HFFc6 (cell line): ENCODE data around the gene IL1F10. TPM values are rescaled to one million over a fixed set of nuclear protein-coding genes. Genes with fewer than 3 reads are reported as not detected.

Experiments
- DNase-seq: peaks from one replicate; pipeline ENCODE4 v3.0.0-alpha.2; 2018
- H3K27ac Mint-ChIP-seq: 2 replicates; pipeline ENCODE4 v1.8.0; 2020; ENCODE audit warnings: mild to moderate bottlenecking, mixed read lengths
- H3K27me3 Mint-ChIP-seq: 2 replicates; pipeline ENCODE4 v1.8.0; 2021; ENCODE audit warnings: mild to moderate bottlenecking, moderate library complexity, mixed read lengths; ENCODE audit not compliant: insufficient read depth
- H3K36me3 Mint-ChIP-seq: 2 replicates; pipeline ENCODE4 v1.8.0; 2021; ENCODE audit warnings: low read depth, mixed read lengths
- H3K4me1 Mint-ChIP-seq: 2 replicates; pipeline ENCODE4 v1.8.0; 2020; ENCODE audit warnings: low read depth, mixed read lengths
- H3K4me3 Mint-ChIP-seq: 2 replicates; pipeline ENCODE4 v1.8.0; 2020; ENCODE audit warnings: mild to moderate bottlenecking, moderate library complexity, mixed read lengths
- H3K9me3 Mint-ChIP-seq: 2 replicates; pipeline ENCODE4 v1.8.0; 2020; ENCODE audit warnings: mild to moderate bottlenecking, mixed read lengths
- total RNA-seq, 6 experiments: library from RNA; stranded (reverse); fragmentation: NEBNext Ultra II Directional; extraction: Animal tissue kit (Norgen Biotek cat#: 25700); gene quantifications; 2 replicates in 1 of 6; 3 replicates in 5 of 6; pipeline ENCODE4 v1.2.3, GENCODE V29; 2021
- TF ChIP-seq, protein P1 (sequence below): fragments of 200-600 bp; sonication (generic); IDR thresholded peaks from 2 replicates; pipeline ENCODE4 v1.5.0; 2021; ENCODE audit warnings: antibody characterized with exemption, mild to moderate bottlenecking

The IL1F10 gene
- total RNA-seq, 6 experiments from 2014 or later, result not detected

DNA sequence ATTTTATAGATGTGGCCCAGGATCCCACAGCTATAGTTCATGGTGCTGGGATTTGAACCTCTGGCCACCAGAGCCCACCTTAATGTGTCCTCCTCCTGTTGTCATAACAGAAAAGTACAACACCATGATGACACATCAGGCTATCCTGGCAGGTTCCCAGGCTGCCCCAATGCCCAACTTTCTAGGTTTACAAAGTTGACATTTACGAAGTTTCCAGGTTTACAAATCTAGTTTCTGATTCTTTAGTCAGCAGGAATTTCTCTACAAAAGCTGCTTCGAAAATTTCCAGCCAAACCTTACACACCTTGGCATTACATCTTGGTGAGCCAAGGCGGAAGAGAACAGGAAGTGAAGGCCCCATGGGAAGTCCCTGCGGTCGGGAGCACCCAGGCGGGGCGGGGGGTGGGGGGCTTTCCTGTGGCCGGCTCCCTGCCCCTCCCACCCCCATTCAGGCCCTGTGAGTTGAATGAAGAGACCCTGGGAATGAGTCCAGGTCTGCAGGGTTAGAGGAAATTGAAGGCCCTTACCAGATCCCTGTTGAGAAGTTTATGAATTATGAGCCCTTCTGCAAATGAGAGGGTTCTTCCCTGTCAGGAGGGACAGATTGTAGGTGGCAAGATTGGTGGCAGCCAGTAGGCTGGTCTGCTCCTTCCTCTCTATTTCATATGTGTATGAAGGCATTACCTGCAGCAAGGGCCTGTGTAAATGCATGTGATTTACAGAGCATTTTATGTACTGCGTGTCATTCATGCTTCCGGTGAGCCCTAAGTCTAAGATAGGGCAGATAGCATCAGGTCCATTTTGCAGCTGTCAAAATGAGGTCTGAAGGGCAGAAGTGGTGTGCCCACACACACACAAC lies 48.6 kb downstream of the IL1F10 start:
- TF ChIP-seq, protein P1, sequence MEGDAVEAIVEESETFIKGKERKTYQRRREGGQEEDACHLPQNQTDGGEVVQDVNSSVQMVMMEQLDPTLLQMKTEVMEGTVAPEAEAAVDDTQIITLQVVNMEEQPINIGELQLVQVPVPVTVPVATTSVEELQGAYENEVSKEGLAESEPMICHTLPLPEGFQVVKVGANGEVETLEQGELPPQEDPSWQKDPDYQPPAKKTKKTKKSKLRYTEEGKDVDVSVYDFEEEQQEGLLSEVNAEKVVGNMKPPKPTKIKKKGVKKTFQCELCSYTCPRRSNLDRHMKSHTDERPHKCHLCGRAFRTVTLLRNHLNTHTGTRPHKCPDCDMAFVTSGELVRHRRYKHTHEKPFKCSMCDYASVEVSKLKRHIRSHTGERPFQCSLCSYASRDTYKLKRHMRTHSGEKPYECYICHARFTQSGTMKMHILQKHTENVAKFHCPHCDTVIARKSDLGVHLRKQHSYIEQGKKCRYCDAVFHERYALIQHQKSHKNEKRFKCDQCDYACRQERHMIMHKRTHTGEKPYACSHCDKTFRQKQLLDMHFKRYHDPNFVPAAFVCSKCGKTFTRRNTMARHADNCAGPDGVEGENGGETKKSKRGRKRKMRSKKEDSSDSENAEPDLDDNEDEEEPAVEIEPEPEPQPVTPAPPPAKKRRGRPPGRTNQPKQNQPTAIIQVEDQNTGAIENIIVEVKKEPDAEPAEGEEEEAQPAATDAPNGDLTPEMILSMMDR, result no peak
- DNase-seq, result no peak
- Mint-ChIP-seq H3K9me3 (no peaks in the 10 kb centered on the region), H3K4me3 (no peak overlapping the region), H3K4me1 (peaks cover 12% of the 10 kb centered on the region), H3K36me3 (no peaks in the 10 kb centered on the region), H3K27me3 (peaks cover 12% of the 10 kb centered on the region), H3K27ac (0 out of 2 replicates have a peak overlapping the region, but pooled peaks have one; percentile 25)

DNA sequence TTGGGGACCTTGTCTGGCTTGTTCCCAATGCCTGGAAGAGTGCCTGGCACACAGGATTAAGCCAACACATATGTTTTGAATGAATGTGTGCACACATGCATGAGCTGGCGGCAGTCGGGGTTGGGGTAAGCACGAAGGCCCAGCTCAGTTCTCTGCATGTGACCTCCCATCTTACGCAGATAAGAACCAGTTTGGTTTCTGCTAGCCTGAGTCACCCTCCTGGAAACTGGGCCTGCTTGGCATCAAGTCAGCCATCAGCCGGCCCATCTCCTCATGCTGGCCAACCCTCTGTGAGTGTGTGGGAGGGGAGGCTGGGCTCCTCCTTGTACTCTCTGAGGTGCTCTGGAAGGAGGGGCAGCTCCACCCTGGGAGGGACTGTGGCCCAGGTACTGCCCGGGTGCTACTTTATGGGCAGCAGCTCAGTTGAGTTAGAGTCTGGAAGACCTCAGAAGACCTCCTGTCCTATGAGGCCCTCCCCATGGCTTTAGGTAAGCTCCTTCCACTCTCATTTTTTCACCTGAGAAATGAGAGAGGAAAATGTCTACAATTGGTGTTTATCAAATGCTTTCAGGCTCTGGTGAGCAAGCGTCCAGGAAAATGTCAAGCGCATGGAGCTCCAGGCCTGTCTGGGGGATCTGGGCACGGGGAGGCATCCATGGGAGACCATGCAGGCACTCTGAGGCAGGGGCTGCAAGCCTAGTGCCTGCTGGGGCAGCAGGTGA lies 49.9 kb downstream of the IL1F10 start:
- peak overlapping the region; percentile 65 for H3K27ac Mint-ChIP-seq
- TF ChIP-seq, protein P1, result no peak
- peaks cover 5% of the 10 kb centered on the region for H3K27me3 Mint-ChIP-seq
- H3K9me3 Mint-ChIP-seq, result no peaks in the 10 kb centered on the region
- no peak overlapping the region for H3K4me3 Mint-ChIP-seq
- no peaks in the 10 kb centered on the region for H3K36me3 Mint-ChIP-seq
- H3K4me1 Mint-ChIP-seq, result peaks cover 12% of the 10 kb centered on the region
- DNase-seq, result peak; percentile 91

DNA sequence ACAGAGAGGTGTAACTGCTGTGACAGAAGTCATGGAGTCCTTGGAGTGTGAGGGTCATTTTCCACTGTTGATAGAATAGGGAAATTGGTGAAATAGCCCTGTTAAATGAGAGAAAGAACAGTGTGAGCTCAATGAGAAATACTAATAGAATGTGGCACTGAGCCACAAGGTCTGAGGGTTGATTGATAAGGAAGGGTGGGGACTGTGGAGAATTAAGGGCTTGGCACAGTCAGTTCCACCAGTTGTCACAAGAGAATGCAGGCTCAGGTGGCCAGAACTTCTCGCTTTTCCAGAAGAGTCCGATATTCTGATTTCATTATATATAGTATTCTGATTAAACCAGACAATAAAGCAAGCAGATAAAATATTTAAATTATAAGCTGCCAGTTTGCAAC lies 50.5 kb downstream of the IL1F10 start:
- Mint-ChIP-seq H3K36me3 (no peaks in the 10 kb centered on the region), H3K4me1 (peaks cover 12% of the 10 kb centered on the region), H3K9me3 (no peaks in the 10 kb centered on the region), H3K27me3 (peaks cover 5% of the 10 kb centered on the region), H3K4me3 (no peak overlapping the region), H3K27ac (no peak overlapping the region)
- TF ChIP-seq, protein P1, result no peak
- no peak for DNase-seq

DNA sequence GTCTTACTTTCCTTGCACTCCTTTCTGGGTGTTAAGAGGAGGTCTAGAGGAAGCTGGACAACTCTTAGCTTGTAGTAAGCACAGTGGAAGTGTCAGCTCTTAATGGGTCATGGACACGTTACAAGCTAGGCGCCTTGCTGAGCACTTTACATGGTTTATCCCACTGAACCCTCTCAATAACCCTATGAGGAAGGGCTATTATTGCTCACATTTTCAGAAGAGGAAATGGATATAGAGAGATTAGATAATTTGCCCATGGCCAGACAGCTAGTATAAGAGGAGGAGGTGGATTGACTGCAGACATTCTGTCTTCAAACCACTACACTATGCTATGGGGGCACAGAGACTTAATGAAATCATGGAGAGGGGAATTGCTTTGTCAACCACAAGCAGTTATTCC lies 51.3 kb downstream of the IL1F10 start:
- H3K27me3 Mint-ChIP-seq, result peaks cover 8% of the 10 kb centered on the region
- H3K36me3 Mint-ChIP-seq, result no peaks in the 10 kb centered on the region
- TF ChIP-seq, protein P1, result no peak
- no peak for DNase-seq
- no peak overlapping the region for H3K4me3 Mint-ChIP-seq
- H3K4me1 Mint-ChIP-seq, result peaks cover 16% of the 10 kb centered on the region
- H3K9me3 Mint-ChIP-seq, result no peaks in the 10 kb centered on the region
- no peak overlapping the region for H3K27ac Mint-ChIP-seq

DNA sequence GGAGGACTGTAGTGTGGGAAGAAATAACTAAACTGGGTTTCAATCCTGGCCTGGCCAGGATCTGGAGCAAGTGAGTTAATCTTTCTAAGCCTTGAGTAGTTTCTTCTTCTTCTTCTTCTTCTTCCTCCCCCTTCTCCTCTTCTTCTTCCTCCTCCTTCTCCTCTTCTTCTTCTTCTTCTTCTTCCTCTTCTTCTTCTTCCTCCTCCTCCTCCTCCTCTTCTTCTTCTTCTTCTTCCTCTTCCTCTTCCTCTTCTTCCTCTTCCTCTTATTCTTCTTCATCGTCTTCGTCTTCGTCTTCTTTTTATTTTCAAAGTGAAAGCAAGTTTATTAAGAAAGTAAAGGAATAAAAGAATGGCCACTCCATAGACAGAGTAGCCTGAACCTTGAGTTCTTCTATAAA lies 53.1 kb downstream of the IL1F10 start:
- Mint-ChIP-seq H3K4me1 (peaks cover 33% of the 10 kb centered on the region), H3K27me3 (peaks cover 8% of the 10 kb centered on the region)

More for the DNA sequence above, 53.1 kb downstream of the IL1F10 start:
- no peak for DNase-seq
- TF ChIP-seq, protein P1, result no peak
- Mint-ChIP-seq H3K9me3 (no peaks in the 10 kb centered on the region), H3K27ac (no peak overlapping the region), H3K36me3 (no peaks in the 10 kb centered on the region), H3K4me3 (no peak overlapping the region)
